Fibroblast of the aortic adventitia (primary cell): ENCODE measurements around the gene PC. TPM values are rescaled to one million over a fixed set of nuclear protein-coding genes. Genes with fewer than 3 reads are reported as not detected.

ENCODE experiments used
- DNase-seq: peaks from one replicate; pipeline ENCODE4 v3.0.0-alpha.2; 2010; ENCODE audit warnings: low read depth
- H3K4me3 ChIP-seq: 2 replicates; pipeline ENCODE4 v1.5.1; 2011; ENCODE audit warnings: low read depth, mild to moderate bottlenecking, control low read depth, low read length, moderate library complexity
- CTCF ChIP-seq: IDR thresholded peaks from 2 replicates; pipeline ENCODE4 v1.5.1; 2011; ENCODE audit warnings: mild to moderate bottlenecking, low read length, control low read depth, inconsistent platforms; ENCODE audit not compliant: insufficient read depth
- total RNA-seq: library from RNA; depleted of rRNA; stranded (reverse); fragments of >200 nt; gene quantifications from 2 replicates; pipeline ENCODE4 v1.2.3, GENCODE V29; 2012; ENCODE audit warnings: low replicate concordance

The PC gene
- total RNA-seq, 1 donor = 12.7 TPM

GRCh38 chr11:66936311-66936711, 21.9 kb downstream of the PC start:
- DNase-seq = peak; percentile 98
- no peak overlapping the region for H3K4me3 ChIP-seq
- no peak for TF ChIP-seq CTCF

- H3K4me3 ChIP-seq = no peak overlapping the region
- peak; percentile 94 for DNase-seq
- no peak for TF ChIP-seq CTCF
Measured at GRCh38 chr11:66934950-66935779, 23.0 kb downstream of the PC start.

- TF ChIP-seq CTCF = no peak
- DNase-seq = peak; percentile 71
- no peak overlapping the region for H3K4me3 ChIP-seq
Measured at GRCh38 chr11:66933531-66933930, 24.7 kb downstream of the PC start.

- DNase-seq = no peak
- no peak for TF ChIP-seq CTCF
- H3K4me3 ChIP-seq = no peak overlapping the region
Measured at GRCh38 chr11:66932543-66932942, 25.6 kb downstream of the PC start.

GRCh38 chr11:66929753-66930152, 28.4 kb downstream of the PC start:
- DNase-seq = no peak
- no peak for TF ChIP-seq CTCF
- H3K4me3 ChIP-seq = no peak overlapping the region

GRCh38 chr11:66924272-66924671, 33.9 kb downstream of the PC start:
- no peak for DNase-seq
- no peak for TF ChIP-seq CTCF
- no peak overlapping the region for H3K4me3 ChIP-seq

GRCh38 chr11:66922551-66922950, 35.6 kb downstream of the PC start:
- no peak for TF ChIP-seq CTCF
- no peak for DNase-seq
- H3K4me3 ChIP-seq = no peak overlapping the region
